ENCODE measurements around the gene OPN1LW.
"Not testable (repeated sequence)": the region's sequence is repeated elsewhere in the genome, so short reads cannot be mapped to it uniquely, and the experiment has no call there.

The OPN1LW gene

GRCh38 chrX:154135458-154136229 is 8.4 kb upstream of the OPN1LW start:
- DNase-seq (ENCODE audit: low read depth): no peak

GRCh38 chrX:154136627-154137161 is 7.3 kb upstream of the OPN1LW start:
- DNase-seq (ENCODE audit: low read depth): no peak

GRCh38 chrX:154138857-154139256 is 5.2 kb upstream of the OPN1LW start:
- no peak for DNase-seq (ENCODE audit: low read depth)

- DNase-seq (ENCODE audit: low read depth): no peak
These were observed 3.8 kb upstream of the OPN1LW start for GRCh38 chrX:154140206-154140605.

- DNase-seq (ENCODE audit: low read depth): no peak
These were observed 3.3 kb upstream of the OPN1LW start for GRCh38 chrX:154140742-154141141.

- DNase-seq (ENCODE audit: low read depth): no peak
These were observed 1.7 kb upstream of the OPN1LW start for GRCh38 chrX:154142386-154142785.

GRCh38 chrX:154142950-154143745 is 895 bp upstream of the OPN1LW start:
- DNase-seq (ENCODE audit: low read depth): no peak

GRCh38 chrX:154151030-154151429 is 7.0 kb downstream of the OPN1LW start:
- DNase-seq (ENCODE audit: low read depth): not testable (repeated sequence)

GRCh38 chrX:154156221-154156620 is 12.2 kb downstream of the OPN1LW start:
- not testable (repeated sequence) for DNase-seq (ENCODE audit: low read depth)

GRCh38 chrX:154157207-154157606 is 13.2 kb downstream of the OPN1LW start:
- not testable (repeated sequence) for DNase-seq (ENCODE audit: low read depth)

GRCh38 chrX:154159345-154159744 is 15.3 kb downstream of the OPN1LW start:
- not testable (repeated sequence) for DNase-seq (ENCODE audit: low read depth)

- not testable (repeated sequence) for DNase-seq (ENCODE audit: low read depth)
These were observed 20.9 kb downstream of the OPN1LW start for GRCh38 chrX:154164902-154165301.

- DNase-seq (ENCODE audit: low read depth): not testable (repeated sequence)
These were observed 24.3 kb downstream of the OPN1LW start for GRCh38 chrX:154168384-154168783.

GRCh38 chrX:154172535-154172943 is 28.5 kb downstream of the OPN1LW start:
- not testable (repeated sequence) for DNase-seq (ENCODE audit: low read depth)

GRCh38 chrX:154174356-154174755 is 30.3 kb downstream of the OPN1LW start:
- DNase-seq (ENCODE audit: low read depth): not testable (repeated sequence)

- DNase-seq (ENCODE audit: low read depth): not testable (repeated sequence)
These were observed 38.3 kb downstream of the OPN1LW start, which contains the start of gene OPN1MW for GRCh38 chrX:154182296-154182695. Gene OPN1MW, plus strand, starts transcription at chrX:154182596. Its CDS starts 82 bp downstream, at chrX:154182678.

GRCh38 chrX:154183794-154184193 is 39.8 kb downstream of the OPN1LW start:
- DNase-seq (ENCODE audit: low read depth): not testable (repeated sequence)

GRCh38 chrX:154192846-154193245 is 48.8 kb downstream of the OPN1LW start:
- not testable (repeated sequence) for DNase-seq (ENCODE audit: low read depth)

- not testable (repeated sequence) for DNase-seq (ENCODE audit: low read depth)
These were observed 50.3 kb downstream of the OPN1LW start for GRCh38 chrX:154194316-154194715.

GRCh38 chrX:154196466-154196865 is 52.4 kb downstream of the OPN1LW start:
- DNase-seq (ENCODE audit: low read depth): not testable (repeated sequence)

Data from stromal cell of bone marrow (primary cell).